ENCODE measurements around the gene DTNBP1. TPM values are rescaled to one million over a fixed set of nuclear protein-coding genes. Genes with fewer than 3 reads are reported as not detected.

The DTNBP1 gene
- total and polyA plus RNA-seq, 2 of the 4 experiments (the other 2 are of a cell fraction) = 4.8 to 18.7 TPM

DNA sequence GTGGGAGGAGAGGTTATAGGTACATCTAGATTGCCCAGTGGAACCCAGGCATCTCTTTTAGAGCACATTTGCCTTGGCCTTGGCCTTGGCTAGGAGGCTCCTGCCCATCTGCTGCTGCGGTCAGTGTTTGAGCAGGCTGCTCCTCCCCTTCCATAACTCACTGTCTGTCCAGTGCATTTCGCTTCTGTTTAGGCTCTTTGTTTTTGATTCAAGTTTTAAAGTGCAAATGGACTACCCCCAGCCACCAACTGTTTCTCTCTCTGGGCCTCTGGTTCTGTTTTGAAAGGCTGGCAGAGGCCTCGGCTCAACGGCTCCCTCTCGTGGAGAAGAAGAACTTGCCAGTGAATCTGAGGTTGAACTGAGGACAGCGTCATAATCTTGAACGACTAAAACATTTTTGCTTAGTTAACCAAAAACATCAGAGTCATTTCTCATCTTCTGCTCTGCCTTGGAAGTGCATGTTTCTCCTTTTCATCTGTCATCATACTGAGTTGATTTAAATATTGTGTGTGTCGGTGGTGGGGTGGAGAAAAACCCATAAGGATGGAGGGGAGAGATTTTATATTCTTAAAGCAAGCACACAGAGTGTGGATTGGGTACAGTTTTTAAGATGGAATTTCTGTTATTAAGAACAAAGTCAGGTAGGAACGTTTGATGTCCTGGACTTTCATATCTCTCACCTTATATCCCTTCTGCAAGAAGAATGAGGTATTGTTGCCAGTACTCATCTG lies 171.4 kb downstream of the DTNBP1 start:
- Histone ChIP-seq H2BK120ac (ENCODE audit: low read depth, low read length) (peak overlapping the region; percentile 54; the same call in 1 of the 2 replicates), H3K9ac (ENCODE audit: low read depth, low read length) (no peak overlapping the region), H3K27ac (ENCODE audit: insufficient read depth, low read length) (peak overlapping the region; percentile 30; the same call in 1 of the 2 replicates), H2BK15ac (ENCODE audit: low read depth, low read length) (no peak overlapping the region), H3K4ac (ENCODE audit: low read depth, low read length) (peak overlapping the region; percentile 49; the same call in 1 of the 2 replicates), H3K4me3 (ENCODE audit: insufficient read depth, low read depth, low read length) (no peak overlapping the region), H2AK9ac (replicated peaks; ENCODE audit: low read depth, low read length, poor library complexity) (no peak overlapping the region), H3K9me3 (ENCODE audit: control insufficient read depth, insufficient read depth, low read length) (no peaks in the 10 kb centered on the region), H4K20me1 (ENCODE audit: insufficient read depth, low read length) (peaks cover 46% of the 10 kb centered on the region), H2BK20ac (ENCODE audit: low read depth, low read length) (no peak overlapping the region), H3K79me1 (ENCODE audit: low read depth in 1 of 2, low read length in 2 of 2) (peaks cover 22 to 60% of the 10 kb centered on the region in 2 experiments), H4K8ac (ENCODE audit: low read depth in 2 of 2, low read length in 2 of 2) (peak overlapping the region in 1 of 2 experiments; percentile 14; a peak in 1 of 4 replicates), H2AK5ac (ENCODE audit: low read depth, low read length) (peak overlapping the region; percentile 65; the same call in 1 of the 2 replicates), H2BK5ac (ENCODE audit: low read depth, low read length, poor library complexity, severe bottlenecking) (no peak overlapping the region), H3K9me1 (ENCODE audit: insufficient read depth, low read length) (peaks cover 12% of the 10 kb centered on the region), H3K56ac (ENCODE audit: extremely low read depth, insufficient read depth, low read length) (no peak overlapping the region), H3K18ac (ENCODE audit: low read depth, low read length) (peak overlapping the region; percentile 35; the same call in 1 of the 2 replicates), H3K23ac (ENCODE audit: low read depth, low read length) (0 out of 2 replicates have a peak overlapping the region, but pooled peaks have one; percentile 17), H4K5ac (ENCODE audit: low read depth, low read length) (no peak overlapping the region), H3K4me2 (ENCODE audit: low read depth, low read length) (no peak overlapping the region; the same call in 1 of the 2 replicates), H3K36me3 (ENCODE audit: control insufficient read depth, insufficient read depth, low read length) (peaks cover 32% of the 10 kb centered on the region), H3K27me3 (ENCODE audit: control insufficient read depth, insufficient read depth, low read length) (no peaks in the 10 kb centered on the region), H3K4me1 (ENCODE audit: control insufficient read depth, insufficient read depth, low read length) (peaks cover 13% of the 10 kb centered on the region), H2AFZ (replicated peaks; ENCODE audit: low read length, poor library complexity) (peak overlapping the region; percentile 4), H3K14ac (replicated peaks; ENCODE audit: low read depth, low read length) (0 out of 2 replicates have a peak overlapping the region, but pooled peaks have one; percentile 54), H4K91ac (ENCODE audit: insufficient read depth, low read depth, low read length) (peak overlapping the region; percentile 20; the same call in 1 of the 2 replicates)
- in situ Hi-C loops (cut with MboI; ENCODE audit: low sequenced_read_pairs) = no loop called here
- intact Hi-C loops (cut with micrococcal nuclease) = loop anchor here (1.0 to 10.0 kb wide), 6 partner anchors 48 to 1367 kb away; partner anchors contain the start of gene JARID2
- DNase-seq (peak; percentile 78), ATAC-seq (ENCODE audit: low read depth) (peak; percentile 91)
- TF ChIP-seq, protein P1, sequence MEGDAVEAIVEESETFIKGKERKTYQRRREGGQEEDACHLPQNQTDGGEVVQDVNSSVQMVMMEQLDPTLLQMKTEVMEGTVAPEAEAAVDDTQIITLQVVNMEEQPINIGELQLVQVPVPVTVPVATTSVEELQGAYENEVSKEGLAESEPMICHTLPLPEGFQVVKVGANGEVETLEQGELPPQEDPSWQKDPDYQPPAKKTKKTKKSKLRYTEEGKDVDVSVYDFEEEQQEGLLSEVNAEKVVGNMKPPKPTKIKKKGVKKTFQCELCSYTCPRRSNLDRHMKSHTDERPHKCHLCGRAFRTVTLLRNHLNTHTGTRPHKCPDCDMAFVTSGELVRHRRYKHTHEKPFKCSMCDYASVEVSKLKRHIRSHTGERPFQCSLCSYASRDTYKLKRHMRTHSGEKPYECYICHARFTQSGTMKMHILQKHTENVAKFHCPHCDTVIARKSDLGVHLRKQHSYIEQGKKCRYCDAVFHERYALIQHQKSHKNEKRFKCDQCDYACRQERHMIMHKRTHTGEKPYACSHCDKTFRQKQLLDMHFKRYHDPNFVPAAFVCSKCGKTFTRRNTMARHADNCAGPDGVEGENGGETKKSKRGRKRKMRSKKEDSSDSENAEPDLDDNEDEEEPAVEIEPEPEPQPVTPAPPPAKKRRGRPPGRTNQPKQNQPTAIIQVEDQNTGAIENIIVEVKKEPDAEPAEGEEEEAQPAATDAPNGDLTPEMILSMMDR (conservative IDR thresholded peaks at IDR 0.05; ENCODE audit: low read depth, low read length) = peak; percentile 91
- TF ChIP-seq MAFK (IDR thresholded peaks at IDR 0.05; ENCODE audit: low read depth, low read length) = peak; percentile 41; the same call in 1 of the 2 replicates
- no peak for TF ChIP-seq RCOR1 (IDR thresholded peaks at IDR 0.05; ENCODE audit: insufficient replicate concordance, low read length)
- peak; percentile 90 for TF ChIP-seq RAD21 (IDR thresholded peaks at IDR 0.05; ENCODE audit: low read length)
- peak; percentile 87 for TF ChIP-seq SMC3 (IDR thresholded peaks at IDR 0.05; ENCODE audit: low read depth, low read length)
- TF ChIP-seq FOS (IDR thresholded peaks at IDR 0.05; ENCODE audit: low read depth, low read length) = no peak
- TF ChIP-seq, protein P2, sequence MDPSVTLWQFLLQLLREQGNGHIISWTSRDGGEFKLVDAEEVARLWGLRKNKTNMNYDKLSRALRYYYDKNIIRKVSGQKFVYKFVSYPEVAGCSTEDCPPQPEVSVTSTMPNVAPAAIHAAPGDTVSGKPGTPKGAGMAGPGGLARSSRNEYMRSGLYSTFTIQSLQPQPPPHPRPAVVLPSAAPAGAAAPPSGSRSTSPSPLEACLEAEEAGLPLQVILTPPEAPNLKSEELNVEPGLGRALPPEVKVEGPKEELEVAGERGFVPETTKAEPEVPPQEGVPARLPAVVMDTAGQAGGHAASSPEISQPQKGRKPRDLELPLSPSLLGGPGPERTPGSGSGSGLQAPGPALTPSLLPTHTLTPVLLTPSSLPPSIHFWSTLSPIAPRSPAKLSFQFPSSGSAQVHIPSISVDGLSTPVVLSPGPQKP (IDR thresholded peaks at IDR 0.05; ENCODE audit: borderline replicate concordance, low read depth, low read length) = no peak
- TF ChIP-seq USF2 (IDR thresholded peaks at IDR 0.05; ENCODE audit: low read depth, low read length) = no peak
- dilution Hi-C loops (cut with HindIII; ENCODE audit: low sequenced_read_pairs, unreplicated experiment) = no loop called here
- no TSS peak for BruUV-seq (replicated peaks)
- POLR2A ChIA-PET (ENCODE audit: unreplicated experiment) = no interaction called here
- CTCF ChIA-PET = no interaction called here
- no CpG with 5 or more reads among the region's 9 CpGs for WGBS, 2 experiments (ENCODE audit: extremely low coverage in 2 of 2, insufficient read length in 1 of 2)
